ENCODE measurements around the gene PTPRN2. TPM values are rescaled to one million over a fixed set of nuclear protein-coding genes. Genes with fewer than 3 reads are reported as not detected.

Gene PTPRN2
- total and polyA plus RNA-seq, 2 of the 8 experiments (the other 6 are each of a cell fraction or from before 2014, with no cell fraction given) = 2.6 to 4.5 TPM

DNA sequence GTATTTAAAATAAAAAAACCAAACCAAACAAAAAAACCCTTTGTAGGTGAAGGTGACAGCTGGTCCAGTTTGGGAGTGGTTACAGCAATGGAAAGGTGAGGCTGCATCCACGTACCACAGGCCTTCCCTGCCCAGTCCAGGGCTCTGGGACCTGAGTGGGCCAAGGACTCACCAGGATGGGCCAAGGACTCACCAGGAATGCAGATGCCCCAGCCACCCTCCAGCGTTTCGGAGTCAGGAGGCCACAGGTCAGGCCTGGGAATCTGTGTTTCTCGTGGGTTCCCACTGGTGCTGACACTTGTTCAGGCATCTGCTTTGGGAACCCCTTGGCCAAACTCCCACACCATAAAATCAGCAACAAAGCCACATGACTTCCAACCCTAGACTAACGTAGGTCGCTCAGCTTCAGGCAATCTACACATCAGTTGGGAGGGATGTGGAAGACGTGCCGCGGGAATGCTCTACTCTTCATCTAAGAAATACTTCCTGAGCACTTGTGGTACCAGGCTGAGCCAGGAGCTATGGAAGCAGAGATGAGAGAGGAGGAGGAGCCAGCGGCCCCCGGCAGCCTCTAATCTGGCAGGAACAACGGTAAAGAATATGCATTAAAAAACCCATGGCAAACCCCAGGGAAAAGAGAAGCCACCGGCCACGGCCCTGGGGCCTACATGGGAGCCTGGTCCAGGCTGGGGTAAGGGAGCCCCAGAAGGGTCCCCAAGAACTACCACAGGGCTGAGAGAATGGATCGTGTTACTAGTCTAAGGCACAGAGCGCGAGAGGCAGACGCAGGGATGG lies 473.4 kb downstream of the PTPRN2 start:
- no peak overlapping the region for H2BK20ac ChIP-seq (ENCODE audit: low read length)
- FAIRE-seq = no peak
- POLR2A ChIA-PET (ENCODE audit: partially characterized antibody) = interaction anchor here (1.1 kb wide), 1 partner anchor 14 kb away, joined by 3 read pairs; no protein-coding TSS in a partner anchor
- TF ChIP-seq HDAC2 (IDR thresholded peaks at IDR 0.05; ENCODE audit: borderline replicate concordance in 1 of 2, low read depth in 2 of 2, low read length in 2 of 2) = no peak

More for the DNA sequence above, 473.4 kb downstream of the PTPRN2 start:
- no peak overlapping the region for H3K27ac ChIP-seq (ENCODE audit: low read depth, low read length)
- peaks cover 21 to 56% of the 10 kb centered on the region in 2 experiments; a peak in 3 of 4 replicates for H3K9me3 ChIP-seq (ENCODE audit: insufficient read depth in 2 of 2, low read depth in 1 of 2, low read length in 1 of 2)
- no peak overlapping the region for H2AFZ ChIP-seq (ENCODE audit: low read length)
- WGBS, 2 experiments (ENCODE audit: extremely low coverage in 1 of 2, insufficient coverage in 1 of 2, insufficient read length in 1 of 2, insufficient replicate concordance in 2 of 2, low coverage in 1 of 2, low lambda C conversion rate in 2 of 2, missing lambda C conversion rate in 1 of 2) = 88% methylated on average over 16 of the region's 18 CpGs; no CpG with 5 or more reads in 1 of the 2 experiments
- H2BK15ac ChIP-seq (ENCODE audit: low read length) = no peak overlapping the region
- H2BK5ac ChIP-seq (ENCODE audit: low read depth, low read length) = no peak overlapping the region
- CTCF ChIA-PET (ENCODE audit: partially characterized antibody) = no interaction called here
- H3K23me2 ChIP-seq (ENCODE audit: low read depth, low read length) = no peaks in the 10 kb centered on the region
- H2BK120ac ChIP-seq (replicated peaks; ENCODE audit: low read depth, low read length) = no peak overlapping the region
- no peaks in the 10 kb centered on the region for H3K79me1 ChIP-seq (ENCODE audit: low read depth, low read length)
- no peak overlapping the region for H3K4me2 ChIP-seq (ENCODE audit: insufficient read depth in 1 of 2, low read depth in 2 of 2, low read length in 2 of 2)
- no peak overlapping the region for H3K56ac ChIP-seq (replicated peaks; ENCODE audit: insufficient read length, low read depth, low read length)
- H4K20me1 ChIP-seq (replicated peaks in 1 of 2; ENCODE audit: control insufficient read depth in 1 of 2, insufficient read depth in 2 of 2, low read length in 2 of 2) = no peaks in the 10 kb centered on the region
- no peak overlapping the region for H4K5ac ChIP-seq (ENCODE audit: insufficient read length, low read depth, low read length)
- no peak overlapping the region for H3K18ac ChIP-seq (ENCODE audit: extremely low read depth, low read length)
- H3K23ac ChIP-seq (ENCODE audit: insufficient read length) = no peak overlapping the region
- no peak overlapping the region for H4K91ac ChIP-seq (replicated peaks; ENCODE audit: insufficient read length, low read length)
- no peak overlapping the region for H3K14ac ChIP-seq (ENCODE audit: insufficient read length)
- H3K27me3 ChIP-seq (replicated peaks in 1 of 4; ENCODE audit: control insufficient read depth in 3 of 4, extremely low read depth in 1 of 4, insufficient read depth in 3 of 4, low read length in 3 of 4) = no peaks in the 10 kb centered on the region
- DNase-seq (ENCODE audit: low read depth in 1 of 2, low spot score in 2 of 2) = peak in 1 of 2 experiments; percentile 29
- H2AK5ac ChIP-seq (ENCODE audit: low read depth, low read length) = no peak overlapping the region
- H3K36me3 ChIP-seq (ENCODE audit: control insufficient read depth in 2 of 4, insufficient read depth in 4 of 4, low read length in 3 of 4) = no peaks in the 10 kb centered on the region
- H3K4me3 ChIP-seq (ENCODE audit: extremely low read depth in 1 of 4, insufficient read depth in 2 of 4, low read depth in 3 of 4, low read length in 4 of 4) = no peak overlapping the region
- no peak overlapping the region for H4K8ac ChIP-seq (ENCODE audit: extremely low read depth, insufficient read depth, low read length)
- H3K79me2 ChIP-seq (ENCODE audit: control insufficient read depth in 1 of 2, insufficient read depth in 2 of 2, low read length in 2 of 2) = no peaks in the 10 kb centered on the region
- no peak overlapping the region for H2BK12ac ChIP-seq (ENCODE audit: low read depth, low read length)
- peaks cover 0 to 3% (median 0%) of the 10 kb centered on the region in 4 experiments; a peak in 1 of 7 replicates for H3K4me1 ChIP-seq (replicated peaks in 1 of 4; ENCODE audit: control insufficient read depth in 3 of 4, insufficient read depth in 4 of 4, low read length in 3 of 4)
- no peak overlapping the region for H3K9ac ChIP-seq (replicated peaks in 1 of 4; ENCODE audit: extremely low read depth in 1 of 4, low read depth in 3 of 4, low read length in 3 of 4)
- H3K4ac ChIP-seq (replicated peaks; ENCODE audit: insufficient read length, low read depth, low read length) = no peak overlapping the region

Data from H1 (cell line).